OCI-LY3 (cell line): ENCODE data around the gene ZBTB6.
A peak's percentile ranks its signal among the peaks of the same experiment; 100 is the strongest.

Experiments
- H2AFZ ChIP-seq: fragments of 200-600, 300-600 bp; shearing (Covaris generic); 2 replicates; pipeline ENCODE4 v1.6.0; 2014; ENCODE audit warnings: antibody characterized with exemption, low read depth, low read length
- H3K27ac ChIP-seq: fragments of 200-600, 300-600 bp; sonication (generic); 2 replicates; pipeline ENCODE4 v1.5.1; 2014; ENCODE audit warnings: mild to moderate bottlenecking, low read length, moderate library complexity, mixed read lengths
- H3K27me3 ChIP-seq: fragments of 200-600, 300-600 bp; sonication (generic); 2 replicates; pipeline ENCODE4 v1.6.1; 2014; ENCODE audit warnings: low read depth, low read length, mixed read lengths
- H3K36me3 ChIP-seq: fragments of 200-600, 300-600 bp; sonication (generic); replicated peaks from 2 replicates; pipeline ENCODE3; 2014; ENCODE audit warnings: low read depth, low read length, mixed read lengths
- H3K4me1 ChIP-seq: fragments of 300-600, 200-600 bp; sonication (generic); 2 replicates; pipeline ENCODE4 v1.6.1; 2014; ENCODE audit warnings: low read length, mixed read lengths
- H3K4me2 ChIP-seq: fragments of 200-600, 300-600 bp; sonication (generic); 2 replicates; pipeline ENCODE4 v1.6.1; 2014; ENCODE audit warnings: low read length, mixed read lengths
- H3K4me3 ChIP-seq: fragments of 300-600, 200-600 bp; sonication (generic); 2 replicates; pipeline ENCODE4 v1.5.1; 2014; ENCODE audit warnings: antibody characterized with exemption, mild to moderate bottlenecking, low read length, moderate library complexity
- H3K79me2 ChIP-seq: fragments of 300-600, 200-600 bp; shearing (Covaris generic); 2 replicates; pipeline ENCODE4 v1.6.1; 2014; ENCODE audit warnings: mild to moderate bottlenecking, low read length, mixed read lengths
- H3K9ac ChIP-seq: fragments of 300-600, 200-600 bp; shearing (Covaris generic); 2 replicates; pipeline ENCODE4 v1.6.0; 2014; ENCODE audit warnings: mild to moderate bottlenecking, low read length, moderate library complexity
- H3K9me3 ChIP-seq: fragments of 200-600, 300-600 bp; shearing (Covaris generic); 2 replicates; pipeline ENCODE4 v1.6.1; 2014; ENCODE audit warnings: low read length, mixed read lengths; ENCODE audit not compliant: insufficient read depth
- H4K20me1 ChIP-seq: fragments of 200-600, 300-600 bp; sonication (generic); 2 replicates; pipeline ENCODE4 v1.6.1; 2016; ENCODE audit warnings: low read length, mixed read lengths; ENCODE audit not compliant: insufficient read depth
- CTCF ChIP-seq: fragments of 200-600, 300-600 bp; sonication (generic); IDR thresholded peaks from 2 replicates; pipeline ENCODE4 v1.5.1; 2014; ENCODE audit warnings: antibody characterized with exemption, low read length, low read depth
- EZH2phosphoT487 ChIP-seq: fragments of 200-600 bp; shearing (Covaris generic); IDR thresholded peaks from 2 replicates; pipeline ENCODE4 v1.6.1; 2018; ENCODE audit warnings: antibody characterized with exemption, mixed run types, low read depth

Gene ZBTB6, protein sequence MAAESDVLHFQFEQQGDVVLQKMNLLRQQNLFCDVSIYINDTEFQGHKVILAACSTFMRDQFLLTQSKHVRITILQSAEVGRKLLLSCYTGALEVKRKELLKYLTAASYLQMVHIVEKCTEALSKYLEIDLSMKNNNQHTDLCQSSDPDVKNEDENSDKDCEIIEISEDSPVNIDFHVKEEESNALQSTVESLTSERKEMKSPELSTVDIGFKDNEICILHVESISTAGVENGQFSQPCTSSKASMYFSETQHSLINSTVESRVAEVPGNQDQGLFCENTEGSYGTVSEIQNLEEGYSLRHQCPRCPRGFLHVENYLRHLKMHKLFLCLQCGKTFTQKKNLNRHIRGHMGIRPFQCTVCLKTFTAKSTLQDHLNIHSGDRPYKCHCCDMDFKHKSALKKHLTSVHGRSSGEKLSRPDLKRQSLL

GRCh38 chr9:122912964-122913673 lies at the start of gene ZBTB6:
Gene ZBTB6 (minus strand): TSS chr9:122913323. CDS start chr9:122912072, 1,251 bp downstream.
- peak within 1 kb of the TSS; percentile 87 for H3K4me2 ChIP-seq
- TF ChIP-seq CTCF (peak; percentile 24; the same call in 1 of the 2 replicates), EZH2phosphoT487 (no peak)
- H3K36me3 ChIP-seq, result peaks cover 22% of the 10 kb centered on the region
- peak within 1 kb of the TSS; percentile 82 for H3K9ac ChIP-seq
- H3K27me3 ChIP-seq, result no peaks in the 10 kb centered on the region
- no peaks in the 10 kb centered on the region for H4K20me1 ChIP-seq
- peak within 1 kb of the TSS; percentile 99 for H3K27ac ChIP-seq
- peaks cover 48% of the 10 kb centered on the region for H3K79me2 ChIP-seq
- H3K4me3 ChIP-seq, result peak within 1 kb of the TSS; percentile 93
- no peaks in the 10 kb centered on the region for H3K9me3 ChIP-seq
- peak within 1 kb of the TSS; percentile 12 for H2AFZ ChIP-seq
- peaks cover 13% of the 10 kb centered on the region for H3K4me1 ChIP-seq

GRCh38 chr9:122961139-122961538 lies 48.0 kb upstream of the ZBTB6 start:
- Histone ChIP-seq H3K27ac (no peak overlapping the region), H3K4me1 (peaks cover 10% of the 10 kb centered on the region), H3K27me3 (no peaks in the 10 kb centered on the region), H3K79me2 (peaks cover 10% of the 10 kb centered on the region), H3K9me3 (peaks cover 6% of the 10 kb centered on the region; the same call in 1 of the 2 replicates), H3K9ac (no peak overlapping the region), H2AFZ (no peak overlapping the region), H3K36me3 (peaks cover 45% of the 10 kb centered on the region), H3K4me2 (no peak overlapping the region), H4K20me1 (no peaks in the 10 kb centered on the region), H3K4me3 (no peak overlapping the region)
- TF ChIP-seq EZH2phosphoT487, result no peak
- no peak for TF ChIP-seq CTCF

- TF ChIP-seq EZH2phosphoT487, result no peak
- TF ChIP-seq CTCF, result no peak
- H4K20me1 ChIP-seq, result 0 out of 2 replicates have a peak, but pooled peaks cover 4% of the 10 kb centered on the region
- no peak overlapping the region for H2AFZ ChIP-seq
- H3K9me3 ChIP-seq, result 0 out of 2 replicates have a peak, but pooled peaks cover 3% of the 10 kb centered on the region
- peak overlapping the region; percentile 32 for H3K4me3 ChIP-seq
- H3K9ac ChIP-seq, result peak overlapping the region; percentile 19; the same call in 1 of the 2 replicates
- H3K36me3 ChIP-seq, result peaks cover 27% of the 10 kb centered on the region
- no peaks in the 10 kb centered on the region for H3K27me3 ChIP-seq
- peak overlapping the region; percentile 46 for H3K4me2 ChIP-seq
- H3K79me2 ChIP-seq, result peaks cover 57% of the 10 kb centered on the region
- H3K4me1 ChIP-seq, result peaks cover 35% of the 10 kb centered on the region
- H3K27ac ChIP-seq, result peak overlapping the region; percentile 79
These were observed 42.8 kb upstream of the ZBTB6 start for GRCh38 chr9:122955961-122956360.

DNA sequence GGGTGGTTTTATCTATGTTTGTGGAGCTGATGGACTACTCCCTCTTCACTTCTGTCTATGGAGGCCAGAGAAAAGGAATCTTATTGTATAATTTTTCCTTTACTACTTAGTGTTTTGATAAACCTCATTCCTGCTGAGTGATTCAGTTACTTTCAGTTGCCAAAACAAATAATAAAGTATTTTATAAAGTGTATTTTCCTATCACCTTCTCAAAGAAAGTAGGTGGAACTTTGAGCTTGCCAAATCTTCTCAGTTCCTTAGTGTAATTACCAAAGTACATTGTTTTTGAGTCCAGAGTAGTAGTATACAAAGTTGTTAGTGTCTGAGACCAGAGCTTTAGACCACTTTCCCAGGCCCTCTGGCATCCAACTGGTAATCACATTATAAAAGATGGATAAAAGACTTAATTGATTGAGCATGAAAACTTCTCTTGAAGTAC lies 41.1 kb upstream of the ZBTB6 start:
- peaks cover 70% of the 10 kb centered on the region for H3K79me2 ChIP-seq
- H3K27ac ChIP-seq, result peak overlapping the region; percentile 79; the same call in 1 of the 2 replicates
- H3K4me3 ChIP-seq, result no peak overlapping the region
- H3K36me3 ChIP-seq, result peaks cover 11% of the 10 kb centered on the region
- H3K9ac ChIP-seq, result no peak overlapping the region
- H3K9me3 ChIP-seq, result no peaks in the 10 kb centered on the region
- no peak overlapping the region for H2AFZ ChIP-seq
- peaks cover 15% of the 10 kb centered on the region; the same call in 1 of the 2 replicates for H4K20me1 ChIP-seq
- no peak for TF ChIP-seq EZH2phosphoT487
- no peak for TF ChIP-seq CTCF
- peaks cover 40% of the 10 kb centered on the region for H3K4me1 ChIP-seq
- H3K4me2 ChIP-seq, result peak overlapping the region; percentile 5; the same call in 1 of the 2 replicates
- no peaks in the 10 kb centered on the region for H3K27me3 ChIP-seq
